Loucy (cell line): ENCODE results near the gene SERGEF.

Experiments used
- H2AFZ ChIP-seq: fragments of 200-600 bp; sonication (generic); 2 replicates; pipeline ENCODE4 v1.6.0; 2016; ENCODE audit warnings: antibody characterized with exemption, mild to moderate bottlenecking, low read length, moderate library complexity
- H3F3A ChIP-seq: fragments of 200-600 bp; 2 replicates; pipeline ENCODE4 v1.6.0; 2016; ENCODE audit warnings: antibody characterized with exemption, low read depth, mild to moderate bottlenecking
- H3K27me3 ChIP-seq: fragments of 200-600 bp; sonication (generic); 2 replicates; pipeline ENCODE4 v1.6.1; 2014; ENCODE audit warnings: low read length, mild to moderate bottlenecking; ENCODE audit not compliant: insufficient read depth, poor library complexity, severe bottlenecking
- H3K36me3 ChIP-seq: fragments of 200-600 bp; sonication (generic); 2 replicates; pipeline ENCODE4 v1.6.1; 2016; ENCODE audit warnings: low read length; ENCODE audit not compliant: insufficient read depth
- H3K4me1 ChIP-seq: fragments of 200-600 bp; sonication (generic); 2 replicates; pipeline ENCODE4 v1.5.1; 2014; ENCODE audit warnings: low read length, mild to moderate bottlenecking; ENCODE audit not compliant: insufficient read depth, poor library complexity, severe bottlenecking
- H3K4me2 ChIP-seq: fragments of 200-600 bp; sonication (generic); 2 replicates; pipeline ENCODE4 v1.6.0; 2014; ENCODE audit warnings: antibody characterized with exemption, low read length, low read depth, mild to moderate bottlenecking; ENCODE audit not compliant: poor library complexity, severe bottlenecking
- H3K4me3 ChIP-seq: fragments of 200-600 bp; sonication (generic); 2 replicates; pipeline ENCODE4 v1.5.1; 2014; ENCODE audit warnings: low read length, mild to moderate bottlenecking, mixed read lengths; ENCODE audit not compliant: poor library complexity, severe bottlenecking
- H3K79me2 ChIP-seq: fragments of 200-600 bp; sonication (generic); 2 replicates; pipeline ENCODE4 v1.6.1; 2014; ENCODE audit warnings: low read length; ENCODE audit not compliant: insufficient read depth
- H3K9ac ChIP-seq: fragments of 200-600 bp; sonication (generic); 2 replicates; pipeline ENCODE4 v1.6.0; 2014; ENCODE audit warnings: mild to moderate bottlenecking, low read depth, low read length, moderate library complexity; ENCODE audit not compliant: poor library complexity, severe bottlenecking
- H3K9me2 ChIP-seq: fragments of 200-600 bp; sonication (generic); replicated peaks from 2 replicates; pipeline ENCODE4 v1.6.1; 2016; ENCODE audit warnings: low read depth, low read length, mixed read lengths
- H3K9me3 ChIP-seq: fragments of 200-600 bp; sonication (generic); 2 replicates; pipeline ENCODE4 v1.6.1; 2014; ENCODE audit warnings: mild to moderate bottlenecking, antibody characterized with exemption, low read length, low read depth; ENCODE audit not compliant: insufficient read depth
- H4K20me1 ChIP-seq: fragments of 200-600 bp; sonication (generic); 2 replicates; pipeline ENCODE4 v1.6.0; 2014; ENCODE audit warnings: antibody characterized with exemption, low read length, mild to moderate bottlenecking; ENCODE audit not compliant: insufficient read depth, poor library complexity, severe bottlenecking
- CTCF ChIP-seq: fragments of 200-600 bp; sonication (generic); conservative IDR thresholded peaks from 2 replicates; pipeline ENCODE4 v1.5.1; 2014; ENCODE audit warnings: mild to moderate bottlenecking, antibody characterized with exemption, low read length
- EZH2phosphoT487 ChIP-seq: fragments of 200-600 bp; IDR thresholded peaks from 2 replicates; pipeline ENCODE4 v1.6.1; 2018; ENCODE audit warnings: antibody characterized with exemption, mild to moderate bottlenecking, moderate library complexity, borderline replicate concordance

Gene SERGEF

GRCh38 chr11:17918049-17918605, 94.7 kb downstream of the SERGEF start:
- Histone ChIP-seq H3K4me1 (peaks cover 15% of the 10 kb centered on the region), H3K4me3 (no peak overlapping the region), H3K4me2 (no peak overlapping the region), H3K36me3 (peaks cover 9% of the 10 kb centered on the region; the same call in 1 of the 2 replicates), H3K27me3 (no peaks in the 10 kb centered on the region), H3K9me3 (no peaks in the 10 kb centered on the region), H3K79me2 (no peaks in the 10 kb centered on the region), H3F3A (no peaks in the 10 kb centered on the region), H3K9me2 (no peaks in the 10 kb centered on the region), H2AFZ (no peak overlapping the region), H3K9ac (no peak overlapping the region), H4K20me1 (no peaks in the 10 kb centered on the region)
- no peak for TF ChIP-seq EZH2phosphoT487
- TF ChIP-seq CTCF, result no peak

- H3K9ac ChIP-seq, result no peak overlapping the region
- TF ChIP-seq CTCF, result no peak
- no peak for TF ChIP-seq EZH2phosphoT487
- no peak overlapping the region for H3K4me2 ChIP-seq
- no peak overlapping the region for H2AFZ ChIP-seq
- peaks cover 7% of the 10 kb centered on the region; the same call in 1 of the 2 replicates for H3K36me3 ChIP-seq
- H4K20me1 ChIP-seq, result no peaks in the 10 kb centered on the region
- H3K4me3 ChIP-seq, result no peak overlapping the region
- H3K79me2 ChIP-seq, result no peaks in the 10 kb centered on the region
- H3F3A ChIP-seq, result no peaks in the 10 kb centered on the region
- no peaks in the 10 kb centered on the region for H3K27me3 ChIP-seq
- peaks cover 13% of the 10 kb centered on the region for H3K4me1 ChIP-seq
- H3K9me2 ChIP-seq, result no peaks in the 10 kb centered on the region
- no peaks in the 10 kb centered on the region for H3K9me3 ChIP-seq
Measured at GRCh38 chr11:17917556-17917955, 95.3 kb downstream of the SERGEF start.

- Histone ChIP-seq H3K9me2 (no peaks in the 10 kb centered on the region), H3K36me3 (peaks cover 7% of the 10 kb centered on the region; the same call in 1 of the 2 replicates), H3K79me2 (no peaks in the 10 kb centered on the region), H3K4me3 (no peak overlapping the region), H3K9ac (no peak overlapping the region), H3K4me2 (no peak overlapping the region), H3F3A (no peaks in the 10 kb centered on the region), H3K4me1 (no peaks in the 10 kb centered on the region), H2AFZ (no peak overlapping the region), H4K20me1 (no peaks in the 10 kb centered on the region), H3K27me3 (no peaks in the 10 kb centered on the region), H3K9me3 (no peaks in the 10 kb centered on the region)
- TF ChIP-seq EZH2phosphoT487, result no peak
- no peak for TF ChIP-seq CTCF
Measured at GRCh38 chr11:17915500-17916143, 97.2 kb downstream of the SERGEF start.
